GM21515 (cell line): ENCODE data around the gene POLR2J2.
"Not testable (repeated sequence)": the region's sequence is repeated elsewhere in the genome, so short reads cannot be mapped to it uniquely, and the experiment has no call there.

ENCODE experiments used
- ATAC-seq: cut with Tn5 transposase; IDR thresholded peaks from one replicate; pipeline ENCODE4 v1.9.1; 2021; ENCODE audit not compliant: unreplicated experiment

POLR2J2 gene

GRCh38 chr7:102671166-102671955, at the start of gene POLR2J2:
POLR2J2 (minus strand) TSS chr7:102671663; CDS start chr7:102671601, 62 bp downstream.
- ATAC-seq: peak; percentile 76

- ATAC-seq: not testable (repeated sequence)
Observed at GRCh38 chr7:102718491-102718890, 47.0 kb upstream of the POLR2J2 start.

- peak; percentile 51 for ATAC-seq
Observed at GRCh38 chr7:102715718-102716117, 44.3 kb upstream of the POLR2J2 start.

- not testable (repeated sequence) for ATAC-seq
Observed at GRCh38 chr7:102714774-102715522, 43.5 kb upstream of the POLR2J2 start.

GRCh38 chr7:102713691-102714080, 42.2 kb upstream of the POLR2J2 start:
- peak; percentile 72 for ATAC-seq

GRCh38 chr7:102713011-102713690, 41.7 kb upstream of the POLR2J2 start:
- peak; percentile 67 for ATAC-seq

- ATAC-seq: not testable (repeated sequence)
Observed at GRCh38 chr7:102698962-102699750, 27.7 kb upstream of the POLR2J2 start.

GRCh38 chr7:102697642-102698512, 26.4 kb upstream of the POLR2J2 start:
- not testable (repeated sequence) for ATAC-seq

GRCh38 chr7:102696009-102696408, 24.5 kb upstream of the POLR2J2 start:
- ATAC-seq: not testable (repeated sequence)

- ATAC-seq: not testable (repeated sequence)
Observed at GRCh38 chr7:102695033-102695552, 23.6 kb upstream of the POLR2J2 start.

- not testable (repeated sequence) for ATAC-seq
Observed at GRCh38 chr7:102694008-102694407, 22.5 kb upstream of the POLR2J2 start.

- ATAC-seq: not testable (repeated sequence)
Observed at GRCh38 chr7:102690602-102691001, 19.1 kb upstream of the POLR2J2 start.

- ATAC-seq: peak; percentile 65
Observed at GRCh38 chr7:102689436-102690282, 18.2 kb upstream of the POLR2J2 start.

- peak; percentile 68 for ATAC-seq
Observed at GRCh38 chr7:102688299-102689036, 17.0 kb upstream of the POLR2J2 start.

- ATAC-seq: not testable (repeated sequence)
Observed at GRCh38 chr7:102682560-102682959, 11.1 kb upstream of the POLR2J2 start.

GRCh38 chr7:102680780-102681179, 9.3 kb upstream of the POLR2J2 start:
- ATAC-seq: not testable (repeated sequence)

GRCh38 chr7:102675545-102675944, 4.1 kb upstream of the POLR2J2 start:
- ATAC-seq: not testable (repeated sequence)
